Tibial nerve (tissue), 4 donors: ENCODE results near the gene PHEX. TPM values are rescaled to one million over a fixed set of nuclear protein-coding genes. Genes with fewer than 3 reads are reported as not detected.

ENCODE experiments used
- DNase-seq, 2 donors: peaks; one replicate each; pipeline ENCODE4 v3.0.0-alpha.2; 2019; ENCODE audit warnings: low spot score in 2 of 2
- H3K27ac ChIP-seq, 4 donors: fragments of 200-600 bp; sonication (generic) in 3 of 4; one replicate each; pipeline ENCODE4 v1.5.1; 2017 to 2019; ENCODE audit warnings: mild to moderate bottlenecking in 1 of 4
- H3K27me3 ChIP-seq, 2 donors: fragments of 200-600 bp; sonication (generic) in 1 of 2; one replicate each; pipeline versions ENCODE4 v1.5.1 to v1.6.0; 2017 to 2019
- H3K36me3 ChIP-seq, 3 donors: fragments of 200-600 bp; sonication (generic); one replicate each; pipeline ENCODE4 v1.5.1; 2018 to 2019
- H3K4me1 ChIP-seq, 4 donors: fragments of 200-600 bp; sonication (generic) in 3 of 4; one replicate each; pipeline ENCODE4 v1.5.1; 2017 to 2019
- H3K4me3 ChIP-seq, 4 donors: fragments of 200-600 bp; sonication (generic) in 3 of 4; one replicate each; pipeline ENCODE4 v1.5.1; 2017 to 2019; ENCODE audit warnings: mild to moderate bottlenecking in 1 of 4, moderate library complexity in 1 of 4
- H3K9me3 ChIP-seq, 4 donors: fragments of 200-600 bp; sonication (generic) in 3 of 4; one replicate each; pipeline ENCODE4 v1.5.1; 2017 to 2019
- EP300 ChIP-seq, 2 donors: sonication (generic); formaldehyde crosslinking; IDR thresholded peaks; one replicate each; pipeline ENCODE4 v1.6.1; 2017; ENCODE audit warnings: antibody characterized with exemption in 2 of 2, mild to moderate bottlenecking in 1 of 2
- POLR2A ChIP-seq, 2 donors: fragments of 450-650 bp; IDR thresholded peaks; one replicate each; pipeline ENCODE4 v1.6.1; 2017; ENCODE audit warnings: antibody characterized with exemption in 2 of 2, mild to moderate bottlenecking in 2 of 2, moderate library complexity in 2 of 2
- WGBS, 2 donors: methylation state at CpG; one replicate each; pipeline ENCODE4 v1.1.5; 2018; 5-methylcytosine and 5-hydroxymethylcytosine counted together
- total RNA-seq, 4 donors: library from RNA; depleted of rRNA; stranded (reverse); fragments of >200 nt; gene quantifications; one replicate each; pipeline ENCODE4 v1.1.0, GENCODE V29; 2016
- TF ChIP-seq, protein P1 (sequence below), 5 experiments: fragments of 200-600 bp in 3 of 5; fragments of 450-650 bp in 2 of 5; sonication (generic) in 3 of 5; IDR thresholded peaks; one replicate each; pipeline ENCODE4 v1.5.1; 2016 to 2019; ENCODE audit warnings: antibody characterized with exemption in 5 of 5, mild to moderate bottlenecking in 3 of 5, moderate library complexity in 2 of 5

The PHEX gene
- total RNA-seq, 4 donors from 2014 or later = under 0.01 TPM; not detected in 2

GRCh38 chrX:22135171-22135711 lies 103.1 kb downstream of the PHEX start:
- no peaks in the 10 kb centered on the region for H3K27me3 ChIP-seq
- no peak overlapping the region for H3K4me3 ChIP-seq

DNA sequence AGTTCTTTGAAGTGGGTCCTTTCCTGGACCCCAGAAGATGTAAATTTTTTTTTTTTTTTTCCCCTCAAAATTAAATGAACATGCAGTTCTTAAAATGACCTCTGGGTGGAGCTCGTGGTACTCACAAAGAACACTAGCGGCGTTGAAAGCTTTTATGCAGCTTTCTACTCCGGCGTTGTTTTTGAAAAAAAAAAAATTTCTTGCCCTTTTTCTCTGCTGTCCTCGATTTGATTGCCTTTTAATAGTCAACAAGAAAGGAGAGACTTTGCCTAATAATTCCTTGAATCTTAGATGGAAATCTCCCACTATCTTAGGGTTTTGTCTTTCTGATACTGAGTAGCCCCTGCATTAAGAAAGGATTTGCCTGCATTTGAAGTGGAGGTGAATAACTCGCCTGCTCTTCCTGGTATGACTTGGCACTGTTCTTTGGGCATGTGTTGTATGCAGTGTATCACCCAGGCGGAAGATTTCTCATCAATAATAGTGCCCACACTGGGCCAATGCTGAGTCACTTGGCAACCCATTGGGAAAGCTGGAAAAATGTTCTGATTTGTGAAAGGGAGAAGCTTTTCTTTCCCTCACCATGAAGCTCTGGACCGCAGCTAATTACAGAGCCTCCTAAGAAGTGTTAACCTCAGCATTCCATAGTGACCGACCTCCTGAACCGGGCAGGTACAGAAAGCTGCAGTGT lies 104.0 kb downstream of the PHEX start:
- H3K27me3 ChIP-seq = no peaks in the 10 kb centered on the region
- H3K36me3 ChIP-seq = no peaks in the 10 kb centered on the region
- H3K27ac ChIP-seq = peak overlapping the region in 2 of 4 donors; percentile 61 to 64
- peak in 1 of 2 donors; percentile 67 for DNase-seq
- 9 to 19% methylated on average over 10 to 11 of the region's 11 CpGs for WGBS, 2 donors
- TF ChIP-seq, protein P1, sequence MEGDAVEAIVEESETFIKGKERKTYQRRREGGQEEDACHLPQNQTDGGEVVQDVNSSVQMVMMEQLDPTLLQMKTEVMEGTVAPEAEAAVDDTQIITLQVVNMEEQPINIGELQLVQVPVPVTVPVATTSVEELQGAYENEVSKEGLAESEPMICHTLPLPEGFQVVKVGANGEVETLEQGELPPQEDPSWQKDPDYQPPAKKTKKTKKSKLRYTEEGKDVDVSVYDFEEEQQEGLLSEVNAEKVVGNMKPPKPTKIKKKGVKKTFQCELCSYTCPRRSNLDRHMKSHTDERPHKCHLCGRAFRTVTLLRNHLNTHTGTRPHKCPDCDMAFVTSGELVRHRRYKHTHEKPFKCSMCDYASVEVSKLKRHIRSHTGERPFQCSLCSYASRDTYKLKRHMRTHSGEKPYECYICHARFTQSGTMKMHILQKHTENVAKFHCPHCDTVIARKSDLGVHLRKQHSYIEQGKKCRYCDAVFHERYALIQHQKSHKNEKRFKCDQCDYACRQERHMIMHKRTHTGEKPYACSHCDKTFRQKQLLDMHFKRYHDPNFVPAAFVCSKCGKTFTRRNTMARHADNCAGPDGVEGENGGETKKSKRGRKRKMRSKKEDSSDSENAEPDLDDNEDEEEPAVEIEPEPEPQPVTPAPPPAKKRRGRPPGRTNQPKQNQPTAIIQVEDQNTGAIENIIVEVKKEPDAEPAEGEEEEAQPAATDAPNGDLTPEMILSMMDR (IDR thresholded peaks at IDR 0.05) = peak; percentile 58 to 73 (median 68)
- TF ChIP-seq POLR2A (IDR thresholded peaks at IDR 0.05) = no peak
- peaks cover 0 to 16% (median 0%) of the 10 kb centered on the region in 4 donors for H3K4me1 ChIP-seq
- no peaks in the 10 kb centered on the region for H3K9me3 ChIP-seq
- H3K4me3 ChIP-seq = no peak overlapping the region

More at GRCh38 chrX:22135171-22135711, 103.1 kb downstream of the PHEX start:
- H3K9me3 ChIP-seq = no peaks in the 10 kb centered on the region
- TF ChIP-seq EP300 (IDR thresholded peaks at IDR 0.05) (peak in 1 of 2 donors; percentile 9), POLR2A (IDR thresholded peaks at IDR 0.05) (no peak)
- TF ChIP-seq, protein P1 (IDR thresholded peaks at IDR 0.05) = no peak
- H3K27ac ChIP-seq = peak overlapping the region in 2 of 4 donors; percentile 38 to 61
- no peaks in the 10 kb centered on the region for H3K36me3 ChIP-seq
- peaks cover 0 to 16% (median 0%) of the 10 kb centered on the region in 4 donors for H3K4me1 ChIP-seq
- no peak for DNase-seq
- 33 to 45% methylated on average over 4 of the region's 4 CpGs for WGBS, 2 donors

- WGBS, 2 donors = 67 to 75% methylated on average over 5 of the region's 5 CpGs
- no peaks in the 10 kb centered on the region for H3K27me3 ChIP-seq
- no peaks in the 10 kb centered on the region for H3K36me3 ChIP-seq
- TF ChIP-seq EP300 (IDR thresholded peaks at IDR 0.05) (no peak), POLR2A (IDR thresholded peaks at IDR 0.05) (no peak)
- TF ChIP-seq, protein P1 (IDR thresholded peaks at IDR 0.05) = no peak
- H3K9me3 ChIP-seq = no peaks in the 10 kb centered on the region
- H3K4me3 ChIP-seq = no peak overlapping the region
- H3K27ac ChIP-seq = peak overlapping the region in 2 of 4 donors; percentile 37 to 64
- H3K4me1 ChIP-seq = peaks cover 0 to 16% (median 0%) of the 10 kb centered on the region in 4 donors
- no peak for DNase-seq
Measured at GRCh38 chrX:22136711-22137110, 104.6 kb downstream of the PHEX start.

- H3K36me3 ChIP-seq = no peaks in the 10 kb centered on the region
- peaks cover 0 to 13% (median 0%) of the 10 kb centered on the region in 4 donors for H3K4me1 ChIP-seq
- no peak for DNase-seq
- H3K27me3 ChIP-seq = no peaks in the 10 kb centered on the region
- no peak overlapping the region for H3K27ac ChIP-seq
- H3K9me3 ChIP-seq = no peaks in the 10 kb centered on the region
- 100% methylated on average over 1 of the region's 1 CpG; no CpG with 5 or more reads in 1 of the 2 donors for WGBS, 2 donors
- no peak overlapping the region for H3K4me3 ChIP-seq
- TF ChIP-seq POLR2A (IDR thresholded peaks at IDR 0.05) (no peak), EP300 (IDR thresholded peaks at IDR 0.05) (no peak)
- TF ChIP-seq, protein P1 (IDR thresholded peaks at IDR 0.05) = no peak
Measured at GRCh38 chrX:22139822-22140221, 107.7 kb downstream of the PHEX start.

GRCh38 chrX:22141047-22141730 lies 109.1 kb downstream of the PHEX start:
- no peaks in the 10 kb centered on the region for H3K36me3 ChIP-seq
- no peaks in the 10 kb centered on the region for H3K27me3 ChIP-seq
- TF ChIP-seq EP300 (IDR thresholded peaks at IDR 0.05) (no peak), POLR2A (IDR thresholded peaks at IDR 0.05) (no peak)
- TF ChIP-seq, protein P1 (IDR thresholded peaks at IDR 0.05) = no peak
- 80 to 86% methylated on average over 4 of the region's 4 CpGs for WGBS, 2 donors
- no peaks in the 10 kb centered on the region for H3K9me3 ChIP-seq
- peaks cover 0 to 11% (median 0%) of the 10 kb centered on the region in 4 donors for H3K4me1 ChIP-seq
- no peak overlapping the region for H3K4me3 ChIP-seq
- DNase-seq = no peak
- no peak overlapping the region for H3K27ac ChIP-seq
